ENCODE results near the gene ZNF605.
A peak's percentile ranks its signal among the peaks of the same experiment; 100 is the strongest.
"Not testable (repeated sequence)": the region's sequence is repeated elsewhere in the genome, so short reads cannot be mapped to it uniquely, and the experiment has no call there.

The ZNF605 gene

GRCh38 chr12:132956011-132956788 lies at the start of gene ZNF605:
TSS of gene ZNF605 (minus strand) at chr12:132956306. CDS start at chr12:132945635, 10,671 bp downstream.
- peak; percentile 68 to 77 for DNase-seq (ENCODE audit: low read depth in 2 of 2)

- no peak for DNase-seq (ENCODE audit: low read depth in 2 of 2)
Observed at GRCh38 chr12:132998741-132999140, 42.6 kb upstream of the ZNF605 start.

GRCh38 chr12:132986885-132987225 lies 30.7 kb upstream of the ZNF605 start:
- no peak for DNase-seq (ENCODE audit: low read depth in 2 of 2)

GRCh38 chr12:132986001-132986884 lies 30.1 kb upstream of the ZNF605 start, which contains the start of gene ZNF26:
TSS of gene ZNF26 (plus strand) at chr12:132986367. CDS start at chr12:132986841, 474 bp downstream.
- DNase-seq (ENCODE audit: low read depth in 2 of 2), result peak; percentile 70 to 76

GRCh38 chr12:132976870-132977269 lies 20.8 kb upstream of the ZNF605 start:
- not testable (repeated sequence) for DNase-seq (ENCODE audit: low read depth in 2 of 2)

GRCh38 chr12:132972374-132972773 lies 16.3 kb upstream of the ZNF605 start:
- DNase-seq (ENCODE audit: low read depth in 2 of 2), result no peak

- no peak for DNase-seq (ENCODE audit: low read depth in 2 of 2)
Observed at GRCh38 chr12:132967736-132968135, 11.6 kb upstream of the ZNF605 start.

- DNase-seq (ENCODE audit: low read depth in 2 of 2), result no peak
Observed at GRCh38 chr12:132966676-132967415, 10.7 kb upstream of the ZNF605 start.

GRCh38 chr12:132965796-132966195 lies 9.7 kb upstream of the ZNF605 start:
- DNase-seq (ENCODE audit: low read depth in 2 of 2), result no peak

- not testable (repeated sequence) for DNase-seq (ENCODE audit: low read depth in 2 of 2)
Observed at GRCh38 chr12:132963947-132964346, 7.8 kb upstream of the ZNF605 start.

GRCh38 chr12:132961790-132962189 lies 5.7 kb upstream of the ZNF605 start:
- not testable (repeated sequence) for DNase-seq (ENCODE audit: low read depth in 2 of 2)

- peak; percentile 25 to 34 for DNase-seq (ENCODE audit: low read depth in 2 of 2)
Observed at GRCh38 chr12:132955094-132956010, 754 bp downstream of the ZNF605 start.

- DNase-seq (ENCODE audit: low read depth in 2 of 2), result no peak
Observed at GRCh38 chr12:132954471-132955048, 1.5 kb downstream of the ZNF605 start.

GRCh38 chr12:132953771-132954170 lies 2.3 kb downstream of the ZNF605 start:
- no peak for DNase-seq (ENCODE audit: low read depth in 2 of 2)

GRCh38 chr12:132953163-132953425 lies 3.0 kb downstream of the ZNF605 start:
- DNase-seq (ENCODE audit: low read depth in 2 of 2), result no peak

- no peak for DNase-seq (ENCODE audit: low read depth in 2 of 2)
Observed at GRCh38 chr12:132952371-132953162, 3.5 kb downstream of the ZNF605 start.

- DNase-seq (ENCODE audit: low read depth in 2 of 2), result no peak
Observed at GRCh38 chr12:132951649-132952048, 4.5 kb downstream of the ZNF605 start.

GRCh38 chr12:132950844-132951535 lies 5.1 kb downstream of the ZNF605 start:
- no peak for DNase-seq (ENCODE audit: low read depth in 2 of 2)
